NCI-H345 (cell line): ENCODE results near the gene ENO2.

Source experiments
- DNase-seq: peaks from one replicate; lab custom pipeline; 2025; lab: John Stamatoyannopoulos, UW

Gene ENO2

GRCh38 chr12:6912164-6912935 lies 2.0 kb upstream of the ENO2 start:
- DNase-seq = no peak

GRCh38 chr12:6914947-6915788 lies 788 bp downstream of the ENO2 start:
- peak; percentile 56 for DNase-seq

GRCh38 chr12:6915789-6916285 lies 1.5 kb downstream of the ENO2 start:
- no peak for DNase-seq

- DNase-seq = no peak
These were observed 2.2 kb downstream of the ENO2 start for GRCh38 chr12:6916426-6917200.

GRCh38 chr12:6917491-6918231 lies 3.3 kb downstream of the ENO2 start:
- no peak for DNase-seq

GRCh38 chr12:6919588-6919987 lies 5.2 kb downstream of the ENO2 start:
- DNase-seq = no peak

- DNase-seq = no peak
These were observed 7.2 kb downstream of the ENO2 start for GRCh38 chr12:6921539-6921938.

GRCh38 chr12:6921996-6922946 lies 7.9 kb downstream of the ENO2 start:
- DNase-seq = no peak

GRCh38 chr12:6923003-6923732 lies 8.8 kb downstream of the ENO2 start:
- DNase-seq = no peak

- DNase-seq = no peak
These were observed 9.5 kb downstream of the ENO2 start for GRCh38 chr12:6923851-6924250.

GRCh38 chr12:6925239-6925539 lies 10.8 kb downstream of the ENO2 start:
- DNase-seq = no peak

- peak; percentile 32 for DNase-seq
These were observed 11.3 kb downstream of the ENO2 start for GRCh38 chr12:6925540-6926279.

- DNase-seq = peak; percentile 46
These were observed 13.1 kb downstream of the ENO2 start, which contains the start of gene ATN1 for GRCh38 chr12:6927379-6928021. ATN1 (plus strand) TSS chr12:6927959; CDS start chr12:6934002, 6,043 bp downstream.

- no peak for DNase-seq
These were observed 13.8 kb downstream of the ENO2 start for GRCh38 chr12:6928022-6928702.

- DNase-seq = no peak
These were observed 14.5 kb downstream of the ENO2 start for GRCh38 chr12:6928703-6929407.

GRCh38 chr12:6929466-6930452 lies 15.4 kb downstream of the ENO2 start:
- DNase-seq = no peak
